ENCODE measurements around the gene BMPR2. TPM values are rescaled to one million over a fixed set of nuclear protein-coding genes. Genes with fewer than 3 reads are reported as not detected.

BMPR2 gene
- total and polyA plus RNA-seq, 2 donors (not counting 1 experiment from before 2014, with no cell fraction given): 3.1 to 24.6 TPM

DNA sequence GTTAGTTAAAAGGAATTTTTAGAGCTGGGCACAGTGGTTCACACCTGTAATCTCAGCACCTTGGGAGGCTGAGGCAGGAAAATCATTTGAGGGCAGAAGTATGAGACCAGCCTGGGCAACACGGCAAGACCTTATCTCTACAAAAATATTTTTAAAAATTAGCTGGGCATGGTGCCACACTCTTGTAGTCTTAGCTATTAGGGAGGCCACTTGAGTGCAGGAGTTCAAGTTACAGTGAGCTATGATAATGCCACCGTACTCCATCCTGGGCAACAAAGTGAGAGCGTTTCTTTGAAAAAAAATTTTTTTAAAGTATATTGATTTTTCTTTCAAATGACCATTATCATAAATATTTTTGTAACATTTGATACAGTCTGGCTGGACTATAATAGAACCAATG is 165.0 kb downstream of the BMPR2 start:
- ChIA-PET POLR2A (no interaction called here), CTCF (no interaction called here)
- WGBS (ENCODE audit: insufficient coverage): no CpG with 5 or more reads among the region's 3 CpGs
- no peak for ATAC-seq (ENCODE audit: low read depth)
- intact Hi-C loops (cut with micrococcal nuclease): no loop called here
- TF ChIP-seq, protein P1, sequence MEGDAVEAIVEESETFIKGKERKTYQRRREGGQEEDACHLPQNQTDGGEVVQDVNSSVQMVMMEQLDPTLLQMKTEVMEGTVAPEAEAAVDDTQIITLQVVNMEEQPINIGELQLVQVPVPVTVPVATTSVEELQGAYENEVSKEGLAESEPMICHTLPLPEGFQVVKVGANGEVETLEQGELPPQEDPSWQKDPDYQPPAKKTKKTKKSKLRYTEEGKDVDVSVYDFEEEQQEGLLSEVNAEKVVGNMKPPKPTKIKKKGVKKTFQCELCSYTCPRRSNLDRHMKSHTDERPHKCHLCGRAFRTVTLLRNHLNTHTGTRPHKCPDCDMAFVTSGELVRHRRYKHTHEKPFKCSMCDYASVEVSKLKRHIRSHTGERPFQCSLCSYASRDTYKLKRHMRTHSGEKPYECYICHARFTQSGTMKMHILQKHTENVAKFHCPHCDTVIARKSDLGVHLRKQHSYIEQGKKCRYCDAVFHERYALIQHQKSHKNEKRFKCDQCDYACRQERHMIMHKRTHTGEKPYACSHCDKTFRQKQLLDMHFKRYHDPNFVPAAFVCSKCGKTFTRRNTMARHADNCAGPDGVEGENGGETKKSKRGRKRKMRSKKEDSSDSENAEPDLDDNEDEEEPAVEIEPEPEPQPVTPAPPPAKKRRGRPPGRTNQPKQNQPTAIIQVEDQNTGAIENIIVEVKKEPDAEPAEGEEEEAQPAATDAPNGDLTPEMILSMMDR (IDR thresholded peaks at IDR 0.05): no peak
- no peak for TF ChIP-seq EZH2 (IDR thresholded peaks at IDR 0.05; ENCODE audit: borderline replicate concordance, insufficient read depth, low read depth, low read length, poor library complexity, severe bottlenecking)
- Mint-ChIP-seq H3K27me3 (no peaks in the 10 kb centered on the region), H3K4me3 (no peak overlapping the region), H3K9me3 (ENCODE audit: insufficient read depth) (no peaks in the 10 kb centered on the region), H3K4me1 (no peaks in the 10 kb centered on the region), H3K27ac (no peak overlapping the region)
- no peak overlapping the region for H3K27ac ChIP-seq (ENCODE audit: low read length in 2 of 2)
- H3K4me2 ChIP-seq (replicated peaks; ENCODE audit: low read depth, low read length, poor library complexity, severe bottlenecking): no peak overlapping the region
- no peaks in the 10 kb centered on the region for H3K27me3 ChIP-seq (replicated peaks in 1 of 4; ENCODE audit: control extremely low read depth in 1 of 4, control insufficient read depth in 3 of 4, insufficient read depth in 4 of 4, low read length in 3 of 4)
- no peaks in the 10 kb centered on the region for H3K79me2 ChIP-seq (ENCODE audit: control insufficient read depth, insufficient read depth, low read length)
- H3K4me3 ChIP-seq (ENCODE audit: control extremely low read depth in 1 of 5, extremely low read depth in 1 of 5, insufficient read depth in 1 of 5, low read depth in 2 of 5, low read length in 4 of 5): no peak overlapping the region
- no peaks in the 10 kb centered on the region for H4K20me1 ChIP-seq (ENCODE audit: control insufficient read depth, insufficient read depth, low read length, poor library complexity, severe bottlenecking)
- H2AFZ ChIP-seq (ENCODE audit: insufficient read depth, low read depth, low read length, poor library complexity, severe bottlenecking): no peak overlapping the region
- H3K9me3 ChIP-seq (ENCODE audit: control extremely low read depth in 1 of 3, control insufficient read depth in 2 of 3, insufficient read depth in 1 of 3, low read length in 2 of 3): no peaks in the 10 kb centered on the region
- H3K36me3 ChIP-seq (replicated peaks in 1 of 2; ENCODE audit: control extremely low read depth in 1 of 2, control insufficient read depth in 1 of 2, extremely low read depth in 1 of 2, insufficient read depth in 2 of 2, low read length in 1 of 2): no peaks in the 10 kb centered on the region
- H3K9ac ChIP-seq (ENCODE audit: low read length): no peak overlapping the region
- no peaks in the 10 kb centered on the region for H3K4me1 ChIP-seq (ENCODE audit: control insufficient read depth in 2 of 2, insufficient read depth in 2 of 2, low read length in 2 of 2)
- no peak for DNase-seq

DNA sequence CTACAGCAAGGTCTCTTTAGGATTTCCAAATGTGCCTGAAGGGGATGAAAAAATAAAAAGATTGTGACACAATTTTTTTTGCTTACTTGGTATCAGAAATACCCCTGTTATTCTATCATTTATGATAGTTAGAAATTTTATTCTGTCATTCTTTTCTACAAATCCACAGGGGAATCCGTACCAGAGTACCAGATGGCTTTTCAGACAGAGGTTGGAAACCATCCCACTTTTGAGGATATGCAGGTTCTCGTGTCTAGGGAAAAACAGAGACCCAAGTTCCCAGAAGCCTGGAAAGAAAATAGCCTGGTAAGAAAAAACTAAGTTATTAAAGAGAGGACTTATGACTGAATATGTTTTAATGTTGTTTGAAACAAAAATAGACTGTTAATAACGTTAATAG is 166.0 kb downstream of the BMPR2 start:
- Histone ChIP-seq H2AFZ (ENCODE audit: insufficient read depth, low read depth, low read length, poor library complexity, severe bottlenecking) (no peak overlapping the region), H3K4me1 (ENCODE audit: control insufficient read depth in 2 of 2, insufficient read depth in 2 of 2, low read length in 2 of 2) (no peaks in the 10 kb centered on the region), H3K27me3 (replicated peaks in 1 of 4; ENCODE audit: control extremely low read depth in 1 of 4, control insufficient read depth in 3 of 4, insufficient read depth in 4 of 4, low read length in 3 of 4) (no peaks in the 10 kb centered on the region), H3K4me2 (replicated peaks; ENCODE audit: low read depth, low read length, poor library complexity, severe bottlenecking) (no peak overlapping the region), H3K79me2 (ENCODE audit: control insufficient read depth, insufficient read depth, low read length) (no peaks in the 10 kb centered on the region), H3K9ac (ENCODE audit: low read length) (no peak overlapping the region), H3K9me3 (ENCODE audit: control extremely low read depth in 1 of 3, control insufficient read depth in 2 of 3, insufficient read depth in 1 of 3, low read length in 2 of 3) (no peaks in the 10 kb centered on the region), H4K20me1 (ENCODE audit: control insufficient read depth, insufficient read depth, low read length, poor library complexity, severe bottlenecking) (no peaks in the 10 kb centered on the region), H3K27ac (ENCODE audit: low read length in 2 of 2) (no peak overlapping the region), H3K4me3 (ENCODE audit: control extremely low read depth in 1 of 5, extremely low read depth in 1 of 5, insufficient read depth in 1 of 5, low read depth in 2 of 5, low read length in 4 of 5) (no peak overlapping the region), H3K36me3 (replicated peaks in 1 of 2; ENCODE audit: control extremely low read depth in 1 of 2, control insufficient read depth in 1 of 2, extremely low read depth in 1 of 2, insufficient read depth in 2 of 2, low read length in 1 of 2) (no peaks in the 10 kb centered on the region)
- no peak for ATAC-seq (ENCODE audit: low read depth)
- CTCF ChIA-PET: no interaction called here
- WGBS (ENCODE audit: insufficient coverage): 67% methylated on average over 1 of the region's 3 CpGs
- H3K4me1 Mint-ChIP-seq: no peaks in the 10 kb centered on the region
- no peaks in the 10 kb centered on the region for H3K9me3 Mint-ChIP-seq (ENCODE audit: insufficient read depth)
- H3K27ac Mint-ChIP-seq: no peak overlapping the region
- intact Hi-C loops (cut with micrococcal nuclease): no loop called here
- POLR2A ChIA-PET: no interaction called here
- H3K27me3 Mint-ChIP-seq: no peaks in the 10 kb centered on the region
- no peak for TF ChIP-seq EZH2 (IDR thresholded peaks at IDR 0.05; ENCODE audit: borderline replicate concordance, insufficient read depth, low read depth, low read length, poor library complexity, severe bottlenecking)
- TF ChIP-seq, protein P1 (IDR thresholded peaks at IDR 0.05): no peak
- DNase-seq: no peak
- H3K4me3 Mint-ChIP-seq: no peak overlapping the region
